ENCODE results near the gene SLC41A3.
A peak's percentile ranks its signal among the peaks of the same experiment; 100 is the strongest.

SLC41A3 gene

GRCh38 chr3:126080970-126081369 lies 3.0 kb downstream of the SLC41A3 start:
- DNase-seq = no peak

DNA sequence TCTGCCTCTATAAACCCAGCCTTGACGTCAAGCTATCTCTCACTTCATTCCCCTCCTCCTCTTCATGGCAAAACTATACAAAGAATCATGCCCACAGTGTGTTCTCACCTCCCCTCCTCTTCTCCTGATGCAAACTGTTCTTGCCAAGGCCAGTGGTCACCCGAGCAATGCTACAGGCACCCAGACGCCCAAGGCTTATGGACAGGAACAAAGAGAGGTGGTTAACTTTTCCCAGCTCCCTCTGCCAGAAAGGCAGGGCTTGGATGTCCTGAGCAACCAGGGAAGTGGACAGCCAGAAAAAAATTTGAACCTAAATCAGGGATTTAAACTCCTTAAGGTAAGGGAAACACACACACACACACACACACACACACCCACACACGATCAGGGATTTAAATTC lies 5.1 kb downstream of the SLC41A3 start:
- DNase-seq = no peak

- no peak for DNase-seq
These were observed 6.2 kb downstream of the SLC41A3 start for GRCh38 chr3:126077754-126078153.

- no peak for DNase-seq
These were observed 7.8 kb downstream of the SLC41A3 start for GRCh38 chr3:126076140-126076539.

DNA sequence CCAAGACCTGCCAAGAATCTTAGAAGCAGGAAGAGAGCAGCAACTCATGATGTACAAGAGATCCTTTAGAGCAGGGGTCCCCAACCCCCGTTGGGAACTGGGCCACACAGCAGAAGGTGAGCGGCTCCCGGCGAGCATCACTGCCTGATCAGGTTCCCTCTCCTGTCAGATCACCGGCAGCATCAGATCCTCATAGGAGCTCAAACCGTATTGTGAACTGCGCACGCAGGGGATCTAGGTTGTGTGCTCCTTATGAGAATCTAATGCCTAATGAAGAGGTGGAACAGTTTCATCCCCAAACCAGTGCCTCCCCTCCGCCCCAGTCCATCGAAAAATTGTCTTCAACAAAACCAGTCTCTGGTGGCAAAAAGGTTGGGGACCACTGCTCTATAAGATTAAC lies 13.8 kb downstream of the SLC41A3 start:
- DNase-seq = no peak

DNA sequence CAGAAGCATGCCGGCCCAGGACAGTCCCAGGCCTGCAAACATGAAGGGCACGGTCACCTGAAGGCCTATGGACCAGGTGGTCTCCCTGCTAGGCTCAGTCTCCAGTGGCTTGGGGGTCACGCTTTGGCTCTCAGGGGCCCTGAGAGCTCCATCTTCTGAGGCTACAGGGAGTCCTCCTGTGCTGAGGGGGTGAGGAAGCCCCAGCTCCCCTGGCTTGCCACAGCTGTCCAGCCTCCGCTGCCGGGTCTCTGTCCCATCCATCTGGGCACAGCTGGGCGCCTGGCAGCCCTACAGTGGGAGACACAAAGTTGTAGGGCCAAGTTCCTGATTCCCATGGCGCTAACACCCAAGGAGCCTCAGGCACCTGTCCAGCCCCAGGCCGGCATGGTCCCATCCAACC lies 16.0 kb downstream of the SLC41A3 start:
- no peak for DNase-seq

- DNase-seq = peak; percentile 18 to 23
These were observed 17.2 kb downstream of the SLC41A3 start for GRCh38 chr3:126066676-126067075.

DNA sequence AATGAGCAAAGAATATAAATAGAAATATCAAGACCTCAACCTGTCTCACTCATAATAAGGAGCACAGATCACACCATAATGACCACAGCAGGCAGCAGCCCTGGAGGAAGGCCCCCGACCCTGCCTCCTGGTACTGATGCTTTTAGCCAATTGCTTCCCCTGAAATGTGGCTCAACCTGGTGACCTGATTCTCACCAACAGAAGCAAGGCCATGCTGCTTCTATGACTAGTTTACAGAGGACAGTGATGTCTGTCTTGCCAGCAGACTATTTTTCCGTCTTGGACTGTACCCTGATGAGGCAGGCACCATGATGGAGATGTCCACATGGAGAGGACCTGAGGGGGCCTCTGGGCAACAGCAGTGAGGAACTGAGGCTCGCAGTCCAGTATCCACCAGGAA lies 18.0 kb downstream of the SLC41A3 start:
- DNase-seq = no peak

GRCh38 chr3:126064627-126065258 lies 19.2 kb downstream of the SLC41A3 start:
- no peak for DNase-seq

DNA sequence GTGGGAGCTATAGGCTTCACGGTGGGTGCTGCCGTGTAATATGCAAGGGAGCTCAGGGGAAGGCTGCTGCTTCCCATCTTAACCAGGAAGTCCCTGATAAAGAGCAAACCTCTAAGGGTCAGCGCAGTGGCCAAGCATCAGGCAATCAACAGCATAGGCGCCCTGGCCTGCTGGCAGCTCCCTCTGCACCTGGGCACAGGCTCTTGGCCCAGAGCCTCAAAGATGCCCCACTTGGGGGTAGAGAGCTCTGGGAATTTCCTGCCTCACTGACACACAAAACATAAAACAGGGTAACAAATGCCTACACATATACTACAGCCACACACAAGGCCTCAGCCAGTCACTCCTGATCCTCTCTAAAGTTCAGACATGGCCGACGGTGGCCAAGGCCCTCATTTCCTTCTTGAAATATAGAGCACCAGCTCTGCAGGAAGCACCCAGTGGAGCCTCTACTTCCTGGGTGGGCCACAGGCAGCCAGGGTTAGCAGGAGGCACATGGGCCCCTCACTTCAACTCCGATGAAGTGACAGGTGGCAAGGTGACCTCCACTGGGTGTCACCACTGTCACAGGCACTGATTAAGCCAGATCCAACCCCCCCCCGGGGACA lies 20.5 kb downstream of the SLC41A3 start:
- no peak for DNase-seq

DNA sequence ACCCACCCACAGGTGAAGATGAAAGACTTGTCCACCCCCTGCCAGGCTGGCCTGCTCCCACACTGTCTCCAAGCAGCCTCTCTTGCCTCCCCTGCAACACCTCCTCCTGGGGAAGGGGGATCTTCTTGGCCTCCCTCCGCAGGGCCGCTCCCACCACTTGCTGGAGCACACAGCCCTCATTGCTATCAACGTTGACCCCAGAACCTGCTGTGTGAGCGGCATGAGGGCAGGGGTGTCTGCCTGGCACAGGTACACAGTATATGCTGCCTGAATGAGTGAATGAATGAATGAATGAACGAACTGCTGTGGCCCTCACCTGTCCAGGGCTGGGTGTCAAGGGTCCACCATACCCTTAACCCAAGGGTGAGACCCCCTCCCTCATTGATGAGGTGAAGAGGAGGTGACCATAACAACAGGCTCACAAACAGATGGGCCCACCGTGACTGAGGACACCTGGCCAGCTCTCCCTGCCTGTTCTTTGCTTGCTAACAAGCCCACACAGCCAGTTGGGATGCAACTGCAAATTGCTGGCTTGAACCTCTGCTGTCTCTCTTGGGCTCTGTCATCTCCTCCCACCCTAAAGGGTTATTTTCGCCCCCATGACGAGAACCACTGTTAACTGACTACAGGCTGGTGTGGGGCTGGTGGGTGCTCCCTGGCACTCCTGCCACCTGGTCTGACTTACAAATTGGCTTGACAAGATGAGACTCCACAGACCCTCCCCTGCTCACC lies 22.5 kb downstream of the SLC41A3 start:
- no peak for DNase-seq

DNA sequence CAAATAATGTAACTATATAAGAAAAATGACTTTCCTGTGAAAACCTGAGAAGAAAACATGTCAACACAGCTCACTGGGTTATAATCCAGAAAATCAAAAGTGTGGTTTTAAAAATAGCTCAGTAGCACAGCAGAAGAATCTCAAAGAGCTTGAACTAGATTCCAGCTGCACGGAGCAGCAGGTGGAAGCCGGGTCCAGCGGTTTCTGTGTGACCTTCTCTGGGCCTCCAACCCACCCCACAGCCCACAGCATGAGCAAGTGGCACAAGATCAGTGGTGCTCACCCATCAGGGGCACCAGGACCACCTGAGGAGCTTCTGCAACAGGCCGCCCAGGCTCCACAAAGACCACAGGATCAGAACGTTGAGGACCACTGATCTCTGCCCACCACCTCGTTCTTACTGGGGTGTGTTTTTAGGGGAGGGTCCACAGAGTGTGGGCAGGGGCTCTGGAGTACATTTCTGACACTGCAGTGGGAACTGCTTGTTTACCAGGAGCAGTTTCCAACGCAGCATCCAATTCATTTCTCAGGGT lies 23.2 kb downstream of the SLC41A3 start:
- no peak for DNase-seq

DNA sequence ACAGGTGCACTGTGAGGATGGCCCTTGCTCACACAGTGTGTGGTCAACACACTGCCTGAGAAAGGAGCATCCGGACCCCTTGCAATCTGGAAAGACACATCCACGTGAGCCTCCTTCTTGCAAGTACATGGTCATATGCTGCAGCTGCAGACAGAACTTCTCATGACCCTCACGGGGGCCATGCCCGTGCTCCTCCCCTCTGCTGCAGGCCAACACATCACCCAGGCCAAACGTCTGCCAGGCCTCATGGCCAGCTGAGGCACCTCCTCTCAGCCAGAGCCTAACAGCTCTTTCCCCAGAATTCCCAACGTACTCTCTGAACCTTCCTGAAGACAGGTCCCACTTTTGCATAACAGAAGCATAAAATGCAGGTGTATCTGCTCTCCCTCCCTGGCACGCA lies 25.3 kb downstream of the SLC41A3 start:
- no peak for DNase-seq

GRCh38 chr3:126057936-126058335 lies 26.0 kb downstream of the SLC41A3 start:
- DNase-seq = no peak

GRCh38 chr3:126057501-126057819 lies 26.5 kb downstream of the SLC41A3 start:
- no peak for DNase-seq

DNA sequence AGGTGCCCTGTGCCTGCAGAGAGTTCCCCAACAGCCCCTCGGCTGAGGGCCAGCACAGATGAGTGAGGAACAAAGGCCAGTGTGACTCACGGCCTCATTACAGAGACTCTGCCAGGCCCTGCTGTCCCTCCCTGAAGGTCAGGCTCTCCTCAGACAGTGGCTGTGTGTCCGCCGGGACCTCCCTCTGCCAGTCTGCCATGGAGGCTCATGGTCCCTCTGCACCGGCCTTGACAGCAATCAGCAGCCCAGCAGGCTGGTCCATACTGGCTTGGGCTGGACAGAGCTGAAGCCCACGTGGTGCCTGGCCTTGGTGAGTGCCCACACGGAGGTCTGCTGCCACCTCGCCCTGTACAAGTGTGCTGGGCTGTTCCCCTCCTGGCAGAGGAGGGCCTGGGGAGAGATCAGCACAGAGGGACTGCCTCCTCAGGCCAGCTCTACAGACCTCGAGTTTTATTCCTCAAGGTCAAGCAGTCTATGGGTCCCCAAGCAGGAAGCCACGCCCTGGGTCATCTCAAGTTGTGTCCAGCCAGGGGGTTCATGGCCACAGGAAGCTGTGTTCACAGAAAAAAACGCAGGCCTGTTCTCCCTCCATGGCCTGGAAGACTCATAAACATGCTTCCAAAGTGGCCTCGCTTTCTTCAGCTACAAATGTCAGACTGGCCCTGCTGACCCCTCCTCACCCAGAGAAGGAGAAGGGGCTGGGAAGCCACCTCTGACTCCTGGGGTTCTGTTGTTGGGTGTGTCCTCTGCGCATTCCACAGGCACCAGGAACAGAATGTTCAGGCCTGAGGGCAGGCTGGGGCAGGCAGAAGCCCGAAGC lies 27.0 kb downstream of the SLC41A3 start:
- no peak for DNase-seq

DNA sequence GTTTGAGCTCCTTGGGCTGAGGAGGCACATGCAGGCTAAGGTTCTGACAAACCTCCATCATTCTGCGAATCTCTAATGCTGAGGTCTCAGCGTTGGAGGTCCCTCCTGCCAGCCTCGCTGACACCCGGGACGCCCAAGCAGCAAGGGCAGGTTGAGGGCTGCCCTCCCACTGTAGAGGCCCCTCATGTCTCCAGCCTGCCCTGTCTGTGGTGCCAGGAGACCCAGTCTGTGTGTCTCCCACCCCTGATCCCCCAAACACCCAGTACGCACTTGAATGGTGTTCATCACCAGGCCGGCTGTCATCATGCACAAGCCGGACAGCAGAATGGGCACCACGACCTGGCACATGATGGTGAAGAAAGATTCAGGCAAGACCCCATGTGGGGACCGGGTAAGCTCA lies 27.8 kb downstream of the SLC41A3 start:
- DNase-seq = no peak

DNA sequence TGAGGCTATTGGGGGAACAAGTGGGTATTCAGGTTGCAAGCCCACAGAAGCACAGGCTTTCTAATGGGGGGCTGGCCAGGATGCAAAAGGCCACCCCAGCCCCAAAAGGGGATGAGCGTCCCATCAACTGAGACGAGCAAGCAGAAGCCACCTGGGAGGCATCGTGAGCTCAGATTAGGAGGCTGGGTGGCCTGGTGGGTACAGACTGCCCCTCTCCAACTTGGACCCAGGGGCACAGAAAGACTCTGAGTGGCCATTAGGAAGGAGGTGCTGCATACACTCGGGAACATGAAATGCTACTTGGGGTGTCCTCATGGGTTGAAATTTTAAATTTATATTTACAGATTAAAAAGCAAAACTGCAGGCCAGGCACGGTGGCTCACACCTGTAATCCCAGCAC lies 29.1 kb downstream of the SLC41A3 start:
- DNase-seq = no peak

GRCh38 chr3:126053949-126054569 lies 29.9 kb downstream of the SLC41A3 start:
- DNase-seq = no peak

GRCh38 chr3:126053513-126053912 lies 30.4 kb downstream of the SLC41A3 start:
- DNase-seq = no peak

DNA sequence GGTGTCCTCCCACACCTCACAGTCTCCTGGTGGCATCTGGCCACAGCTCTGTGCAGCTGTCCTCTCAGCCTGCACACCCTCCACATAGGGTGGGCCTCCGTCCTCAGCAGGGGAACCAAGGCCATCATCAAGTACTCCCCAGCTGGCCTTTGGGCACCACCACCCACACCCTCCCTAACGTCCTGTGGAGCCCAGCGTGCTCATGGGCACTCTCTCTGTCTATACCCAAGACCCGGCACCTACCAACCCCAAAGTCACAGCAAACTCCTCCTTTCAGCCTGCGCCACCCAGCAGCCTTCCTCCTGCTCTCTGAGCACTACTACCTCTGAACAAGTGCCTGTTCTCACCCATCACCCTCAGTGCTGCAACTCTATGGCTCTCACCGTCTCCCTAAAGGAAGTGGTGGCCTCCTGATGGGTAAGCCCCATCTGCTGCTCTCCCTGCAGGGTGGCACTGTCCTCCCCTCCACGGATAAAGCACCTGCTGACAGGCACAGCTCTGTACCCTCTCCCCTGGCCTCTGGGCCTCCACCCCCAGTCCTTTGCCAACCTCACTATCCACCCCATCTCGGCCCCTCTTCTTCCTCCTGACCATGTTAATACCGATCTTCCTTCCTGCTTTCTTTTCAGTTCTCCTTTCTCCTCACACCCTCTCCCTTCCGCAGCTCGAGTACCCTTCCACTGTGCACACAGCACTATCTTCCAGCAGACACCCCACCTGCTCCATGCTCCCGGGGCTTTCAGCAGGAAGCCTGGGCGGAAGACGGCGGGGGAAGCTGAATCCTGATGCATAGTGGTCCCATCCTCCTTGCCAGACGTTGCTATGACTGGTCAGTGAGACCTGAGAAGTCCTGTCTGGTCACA lies 31.5 kb downstream of the SLC41A3 start:
- no peak for DNase-seq

DNA sequence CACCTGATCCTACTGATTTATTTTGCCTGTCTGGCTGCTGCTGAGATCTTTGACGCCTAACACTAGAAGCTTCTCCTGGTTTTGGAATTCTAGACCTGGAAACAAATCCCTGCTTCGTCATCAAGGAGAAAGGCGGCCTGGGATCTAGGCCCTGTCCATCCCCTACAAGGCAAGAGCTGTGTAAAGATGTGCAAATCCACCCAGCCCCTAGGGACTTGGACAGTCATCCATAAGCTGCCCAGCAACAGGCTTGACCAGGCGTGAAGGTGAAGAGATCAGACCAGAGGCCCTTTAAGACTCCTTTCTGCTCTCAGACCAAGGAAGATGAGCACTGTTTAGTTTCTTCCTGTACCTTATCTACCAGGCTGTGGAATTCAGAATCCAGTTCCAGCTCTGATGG lies 32.2 kb downstream of the SLC41A3 start:
- no peak for DNase-seq

All from NCI-H1930 (cell line).